ENCODE results near the gene PRKAR1B. TPM values are rescaled to one million over a fixed set of nuclear protein-coding genes. Genes with fewer than 3 reads are reported as not detected.
"Not testable (repeated sequence)": the region's sequence is repeated elsewhere in the genome, so short reads cannot be mapped to it uniquely, and the experiment has no call there.

PRKAR1B gene
- total RNA-seq, 1 experiment from 2014 or later, result 51.7 TPM

DNA sequence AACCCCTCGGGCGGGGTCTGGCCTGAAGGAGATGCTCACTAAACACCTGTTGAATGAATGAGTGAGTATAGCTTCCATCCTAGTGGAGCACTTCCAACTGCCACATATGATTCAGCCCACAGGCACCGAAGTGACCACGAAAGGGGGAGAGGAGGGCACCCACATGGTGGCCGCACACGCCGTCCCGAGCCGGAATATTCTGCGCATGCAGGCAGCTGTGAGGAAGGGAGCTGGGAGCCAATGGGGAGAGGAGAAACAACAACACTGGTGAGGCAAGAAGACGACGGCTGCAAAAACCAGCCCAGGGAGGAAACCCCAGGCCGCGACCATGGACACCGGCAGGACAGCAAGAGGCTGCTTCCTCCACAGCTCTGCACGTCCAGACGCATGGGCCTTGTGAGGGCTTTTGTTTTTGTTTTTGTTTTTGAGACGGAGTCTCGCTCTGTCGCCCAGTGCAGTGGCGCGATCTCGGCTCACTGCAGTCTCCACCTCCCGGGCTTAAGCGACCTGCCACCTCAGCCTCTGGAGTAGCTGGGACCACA lies 67.7 kb downstream of the PRKAR1B start:
- Histone ChIP-seq H4K20me1 (ENCODE audit: insufficient read depth) (no peaks in the 10 kb centered on the region; the same call in 1 of the 2 replicates), H3K9me3 (ENCODE audit: insufficient read depth, low read depth) (0 out of 2 replicates have a peak, but pooled peaks cover 2% of the 10 kb centered on the region), H3K4me2 (no peak overlapping the region), H3K4me1 (replicated peaks; ENCODE audit: insufficient read depth) (no peaks in the 10 kb centered on the region), H2AFZ (no peak overlapping the region), H3K79me2 (ENCODE audit: low read depth) (no peaks in the 10 kb centered on the region), H3K36me3 (ENCODE audit: low read depth) (no peaks in the 10 kb centered on the region; the same call in 1 of the 2 replicates), H3K4me3 (no peak overlapping the region), H3K9me2 (ENCODE audit: insufficient read depth) (no peaks in the 10 kb centered on the region), H3K27me3 (ENCODE audit: insufficient read depth, low read depth) (no peaks in the 10 kb centered on the region), H3F3A (ENCODE audit: insufficient read depth, low read depth) (peaks cover 14% of the 10 kb centered on the region; the same call in 1 of the 2 replicates), H3K27ac (no peak overlapping the region)
- ChIA-PET CTCF (interaction anchor here (0.6 kb wide), 1 partner anchor 69 kb away, joined by 4 read pairs; no protein-coding TSS in a partner anchor), POLR2A (ENCODE audit: unreplicated experiment) (interaction anchor here (0.6 to 0.7 kb wide), 3 partner anchors 9 to 429 kb away, joined by 5 to 6 read pairs (median 6); no protein-coding TSS in a partner anchor)
- intact Hi-C loops (cut with micrococcal nuclease; ENCODE audit: unreplicated experiment), result no loop called here
- no peak for DNase-seq
- TF ChIP-seq, protein P1, sequence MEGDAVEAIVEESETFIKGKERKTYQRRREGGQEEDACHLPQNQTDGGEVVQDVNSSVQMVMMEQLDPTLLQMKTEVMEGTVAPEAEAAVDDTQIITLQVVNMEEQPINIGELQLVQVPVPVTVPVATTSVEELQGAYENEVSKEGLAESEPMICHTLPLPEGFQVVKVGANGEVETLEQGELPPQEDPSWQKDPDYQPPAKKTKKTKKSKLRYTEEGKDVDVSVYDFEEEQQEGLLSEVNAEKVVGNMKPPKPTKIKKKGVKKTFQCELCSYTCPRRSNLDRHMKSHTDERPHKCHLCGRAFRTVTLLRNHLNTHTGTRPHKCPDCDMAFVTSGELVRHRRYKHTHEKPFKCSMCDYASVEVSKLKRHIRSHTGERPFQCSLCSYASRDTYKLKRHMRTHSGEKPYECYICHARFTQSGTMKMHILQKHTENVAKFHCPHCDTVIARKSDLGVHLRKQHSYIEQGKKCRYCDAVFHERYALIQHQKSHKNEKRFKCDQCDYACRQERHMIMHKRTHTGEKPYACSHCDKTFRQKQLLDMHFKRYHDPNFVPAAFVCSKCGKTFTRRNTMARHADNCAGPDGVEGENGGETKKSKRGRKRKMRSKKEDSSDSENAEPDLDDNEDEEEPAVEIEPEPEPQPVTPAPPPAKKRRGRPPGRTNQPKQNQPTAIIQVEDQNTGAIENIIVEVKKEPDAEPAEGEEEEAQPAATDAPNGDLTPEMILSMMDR (conservative IDR thresholded peaks at IDR 0.05), result no peak
- no peak for TF ChIP-seq EZH2 (IDR thresholded peaks at IDR 0.05; ENCODE audit: low read depth)
- BruUV-seq (replicated peaks), result no TSS peak

DNA sequence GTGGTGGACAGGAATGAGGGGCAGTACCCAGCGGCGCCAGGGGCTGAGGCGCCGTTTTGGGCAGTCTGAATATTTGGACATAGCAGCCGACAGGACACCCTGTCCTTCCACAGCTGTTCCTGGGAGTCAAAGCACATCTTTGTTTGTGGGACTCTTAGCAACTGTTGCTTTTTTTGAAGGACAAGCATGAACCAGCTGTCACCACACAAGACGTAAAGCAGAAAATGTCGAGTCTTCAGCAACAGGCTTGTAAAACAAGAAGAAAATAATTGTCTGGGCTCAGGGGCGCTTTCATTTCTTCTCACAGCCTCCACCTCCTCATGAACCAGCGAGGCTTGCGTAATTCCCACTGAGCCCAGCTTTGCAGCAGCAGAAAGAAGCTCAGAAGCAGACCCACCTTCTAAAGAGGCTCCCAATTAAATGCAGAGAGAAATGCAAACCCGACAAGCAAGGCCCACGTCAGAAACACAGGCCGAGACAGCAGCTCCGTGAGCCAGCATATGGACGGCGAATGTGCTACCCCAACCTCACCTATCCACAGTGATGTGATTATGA lies 69.4 kb downstream of the PRKAR1B start:
- Histone ChIP-seq H3K4me3 (no peak overlapping the region), H3K36me3 (ENCODE audit: low read depth) (no peaks in the 10 kb centered on the region; the same call in 1 of the 2 replicates), H3K9me2 (ENCODE audit: insufficient read depth) (no peaks in the 10 kb centered on the region), H4K20me1 (ENCODE audit: insufficient read depth) (no peaks in the 10 kb centered on the region; the same call in 1 of the 2 replicates), H2AFZ (no peak overlapping the region), H3F3A (ENCODE audit: insufficient read depth, low read depth) (peaks cover 14% of the 10 kb centered on the region; the same call in 1 of the 2 replicates), H3K4me1 (replicated peaks; ENCODE audit: insufficient read depth) (no peaks in the 10 kb centered on the region), H3K9me3 (ENCODE audit: insufficient read depth, low read depth) (0 out of 2 replicates have a peak, but pooled peaks cover 2% of the 10 kb centered on the region), H3K27me3 (ENCODE audit: insufficient read depth, low read depth) (no peaks in the 10 kb centered on the region), H3K4me2 (no peak overlapping the region), H3K79me2 (ENCODE audit: low read depth) (no peaks in the 10 kb centered on the region), H3K27ac (no peak overlapping the region)
- ChIA-PET CTCF (no interaction called here), POLR2A (ENCODE audit: unreplicated experiment) (no interaction called here)
- intact Hi-C loops (cut with micrococcal nuclease; ENCODE audit: unreplicated experiment), result no loop called here
- BruUV-seq (replicated peaks), result no TSS peak
- DNase-seq, result no peak
- no peak for TF ChIP-seq EZH2 (IDR thresholded peaks at IDR 0.05; ENCODE audit: low read depth)
- TF ChIP-seq, protein P1 (conservative IDR thresholded peaks at IDR 0.05), result no peak

DNA sequence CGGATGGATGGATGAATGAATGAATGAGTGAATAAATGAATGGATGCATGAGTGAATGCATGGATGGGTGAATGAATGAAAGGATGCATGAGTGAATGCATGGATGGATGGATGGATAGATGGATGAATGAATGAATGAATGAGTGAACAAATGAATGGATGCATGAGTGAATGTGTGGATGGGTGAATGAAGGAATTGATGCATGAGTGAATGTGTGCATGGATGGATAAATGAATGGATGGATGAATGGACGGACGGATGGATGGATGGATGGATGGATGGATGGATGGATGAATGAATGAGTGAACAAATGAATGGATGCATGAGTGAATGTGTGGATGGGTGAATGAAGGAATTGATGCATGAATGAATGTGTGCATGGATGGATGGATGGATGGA lies 70.1 kb downstream of the PRKAR1B start:
- H3K36me3 ChIP-seq (ENCODE audit: low read depth); CTCF ChIA-PET; H3K9me2 ChIP-seq (ENCODE audit: insufficient read depth); DNase-seq; H3K79me2 ChIP-seq (ENCODE audit: low read depth); H3K4me3 ChIP-seq; H3K27me3 ChIP-seq (ENCODE audit: insufficient read depth, low read depth); H3K4me1 ChIP-seq (replicated peaks; ENCODE audit: insufficient read depth); BruUV-seq (replicated peaks); H4K20me1 ChIP-seq (ENCODE audit: insufficient read depth); H3K27ac ChIP-seq; POLR2A ChIA-PET (ENCODE audit: unreplicated experiment); intact Hi-C loops (cut with micrococcal nuclease; ENCODE audit: unreplicated experiment); H2AFZ ChIP-seq; H3K4me2 ChIP-seq; H3K9me3 ChIP-seq (ENCODE audit: insufficient read depth, low read depth): not testable (repeated sequence)
- H3F3A ChIP-seq (ENCODE audit: insufficient read depth, low read depth), result peaks cover 14% of the 10 kb centered on the region; the same call in 1 of the 2 replicates

Data from PC-9 (cell line).